Ishikawa (cell line): ENCODE measurements around the gene DUSP16.

Experiments used
- RAD21 ChIP-seq: IDR thresholded peaks from 2 replicates; pipeline ENCODE4 v1.6.1; 2012; ENCODE audit warnings: low read depth
- TEAD4 ChIP-seq: IDR thresholded peaks from 2 replicates; pipeline ENCODE4 v1.6.1; 2012

DNA sequence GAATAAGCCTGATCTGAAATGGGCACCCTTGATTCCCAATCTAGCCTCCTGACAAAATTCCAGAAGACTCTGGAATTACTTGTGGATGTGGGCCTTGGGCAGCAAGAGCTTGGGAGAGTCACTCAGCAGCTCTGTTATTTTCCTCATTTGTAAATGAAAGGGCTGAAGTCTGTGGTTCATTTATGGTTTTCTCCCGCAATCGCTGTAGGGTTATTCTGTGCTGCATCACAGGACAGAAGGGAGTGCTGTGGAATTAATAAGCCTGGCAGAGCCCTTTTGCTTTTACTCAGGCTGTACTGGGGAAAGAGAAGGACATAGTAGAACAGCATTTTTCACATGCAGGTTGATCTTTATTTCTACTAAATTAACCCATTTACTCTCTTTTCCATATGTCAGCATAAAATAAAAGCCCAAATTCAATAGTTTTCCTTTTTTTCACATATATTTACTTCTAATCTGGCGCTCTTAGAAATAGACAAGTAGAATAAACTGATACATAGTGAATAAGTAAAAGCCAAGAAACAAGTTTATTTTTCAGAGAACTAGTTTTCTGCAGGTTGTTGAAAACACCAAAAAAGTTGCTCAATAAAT, 49.2 kb downstream of the DUSP16 start:
- TF ChIP-seq RAD21, result no peak
- no peak for TF ChIP-seq TEAD4
